Vagina (tissue), 2 donors: Measurements from ENCODE around the gene ENTPD8. TPM values are rescaled to one million over a fixed set of nuclear protein-coding genes. Genes with fewer than 3 reads are reported as not detected.
A peak's percentile ranks its signal among the peaks of the same experiment; 100 is the strongest.

ENCODE experiments used
- DNase-seq, 2 donors: peaks; one replicate each; pipeline ENCODE4 v3.0.0-alpha.2; 2017; ENCODE audit errors: extremely low spot score in 2 of 2
- H3K27ac ChIP-seq: fragments of 200-600 bp; sonication (generic); one replicate; pipeline ENCODE4 v1.5.1; 2019
- H3K27me3 ChIP-seq: fragments of 200-600 bp; sonication (generic); one replicate; pipeline ENCODE4 v1.5.1; 2019
- H3K36me3 ChIP-seq, 2 donors: fragments of 200-600 bp; sonication (generic); one replicate each; pipeline ENCODE4 v1.5.1; 2017 to 2019
- H3K4me1 ChIP-seq: fragments of 200-600 bp; sonication (generic); one replicate; pipeline ENCODE4 v1.5.1; 2019
- H3K4me3 ChIP-seq, 2 donors: fragments of 200-600 bp; sonication (generic); 1 replicate in 1 of 2; 2 replicates in 1 of 2; pipeline ENCODE4 v1.5.1; 2016 to 2019
- H3K9me3 ChIP-seq: fragments of 200-600 bp; sonication (generic); one replicate; pipeline ENCODE4 v1.5.1; 2019
- CTCF ChIP-seq, 3 experiments: fragments of 450-650 bp in 2 of 3; fragments of 200-600 bp in 1 of 3; sonication (generic) in 1 of 3; IDR thresholded peaks; one replicate each; pipeline ENCODE4 v1.5.1; 2017 to 2019; ENCODE audit warnings: antibody characterized with exemption in 3 of 3, mild to moderate bottlenecking in 2 of 3, moderate library complexity in 2 of 3
- POLR2A ChIP-seq, 2 donors: fragments of 450-650 bp; IDR thresholded peaks; one replicate each; pipeline ENCODE4 v1.6.1; 2017; ENCODE audit warnings: antibody characterized with exemption in 2 of 2, mild to moderate bottlenecking in 2 of 2, moderate library complexity in 2 of 2
- POLR2AphosphoS5 ChIP-seq, 2 donors: sonication (generic); formaldehyde crosslinking; IDR thresholded peaks; one replicate each; pipeline ENCODE4 v1.9.0; 2017; ENCODE audit warnings: antibody characterized with exemption in 2 of 2, mild to moderate bottlenecking in 2 of 2, low read depth in 1 of 2; ENCODE audit not compliant: insufficient read depth in 1 of 2
- intact Hi-C: fragments of 100-400 bp; cut with DNase I; formaldehyde crosslinking; loops from one replicate; pipeline ENCODE4 v1.15.1; 2023
- total RNA-seq: library from RNA; depleted of rRNA; stranded (reverse); fragments of >200 nt; gene quantifications from one replicate; pipeline ENCODE4 v1.2.3, GENCODE V29; 2016

ENTPD8 gene
- total RNA-seq, 1 donor from 2014 or later = not detected

- Histone ChIP-seq H3K9me3 (no peaks in the 10 kb centered on the region), H3K27me3 (no peaks in the 10 kb centered on the region), H3K36me3 (no peaks in the 10 kb centered on the region), H3K4me1 (peaks cover 10% of the 10 kb centered on the region), H3K27ac (no peak overlapping the region), H3K4me3 (no peak overlapping the region)
- intact Hi-C loops = no loop called here
- TF ChIP-seq POLR2A (IDR thresholded peaks at IDR 0.05) (no peak), POLR2AphosphoS5 (IDR thresholded peaks at IDR 0.05; ENCODE audit: insufficient read depth in 1 of 2, low read depth in 1 of 2) (peak in 1 of 2 donors; percentile 46), CTCF (IDR thresholded peaks at IDR 0.05) (no peak)
- no peak for DNase-seq
Measured at GRCh38 chr9:137482094-137482781, 41.1 kb upstream of the ENTPD8 start.

GRCh38 chr9:137480686-137481683 lies 39.8 kb upstream of the ENTPD8 start:
- peaks cover 10% of the 10 kb centered on the region for H3K4me1 ChIP-seq
- no peak for TF ChIP-seq CTCF (IDR thresholded peaks at IDR 0.05)
- no peak for TF ChIP-seq POLR2A (IDR thresholded peaks at IDR 0.05)
- TF ChIP-seq POLR2AphosphoS5 (IDR thresholded peaks at IDR 0.05; ENCODE audit: insufficient read depth in 1 of 2, low read depth in 1 of 2) = no peak
- H3K36me3 ChIP-seq = no peaks in the 10 kb centered on the region
- H3K27me3 ChIP-seq = no peaks in the 10 kb centered on the region
- intact Hi-C loops = no loop called here
- no peak overlapping the region for H3K27ac ChIP-seq
- no peak for DNase-seq
- H3K9me3 ChIP-seq = peaks cover 3% of the 10 kb centered on the region
- no peak overlapping the region for H3K4me3 ChIP-seq

GRCh38 chr9:137479892-137480685 lies 38.9 kb upstream of the ENTPD8 start:
- Histone ChIP-seq H3K27me3 (no peaks in the 10 kb centered on the region), H3K36me3 (no peaks in the 10 kb centered on the region), H3K27ac (peak overlapping the region; percentile 11), H3K4me1 (peaks cover 10% of the 10 kb centered on the region), H3K9me3 (peaks cover 7% of the 10 kb centered on the region), H3K4me3 (no peak overlapping the region)
- TF ChIP-seq POLR2AphosphoS5 (IDR thresholded peaks at IDR 0.05; ENCODE audit: insufficient read depth in 1 of 2, low read depth in 1 of 2) (no peak), CTCF (IDR thresholded peaks at IDR 0.05) (no peak), POLR2A (IDR thresholded peaks at IDR 0.05) (no peak)
- intact Hi-C loops = no loop called here
- DNase-seq = no peak

- H3K36me3 ChIP-seq = no peaks in the 10 kb centered on the region
- TF ChIP-seq POLR2A (IDR thresholded peaks at IDR 0.05) (no peak), POLR2AphosphoS5 (IDR thresholded peaks at IDR 0.05; ENCODE audit: insufficient read depth in 1 of 2, low read depth in 1 of 2) (no peak), CTCF (IDR thresholded peaks at IDR 0.05) (no peak)
- no peaks in the 10 kb centered on the region for H3K27me3 ChIP-seq
- DNase-seq = no peak
- H3K27ac ChIP-seq = no peak overlapping the region
- no peak overlapping the region for H3K4me3 ChIP-seq
- intact Hi-C loops = no loop called here
- peaks cover 7% of the 10 kb centered on the region for H3K9me3 ChIP-seq
- H3K4me1 ChIP-seq = peaks cover 10% of the 10 kb centered on the region
Measured at GRCh38 chr9:137478962-137479861, 38.1 kb upstream of the ENTPD8 start.
